Endothelial cell of umbilical vein (primary cell): Measurements from ENCODE around the gene CCNE1.
"Not testable (repeated sequence)": the region's sequence is repeated elsewhere in the genome, so short reads cannot be mapped to it uniquely, and the experiment has no call there.

Experiments used
- CTCF ChIP-seq, 2 donors: IDR thresholded peaks; 1 replicate in 1 of 2; 2 replicates in 1 of 2; pipeline ENCODE4 v1.5.1; 2011; ENCODE audit warnings: low read length in 2 of 2, mild to moderate bottlenecking in 2 of 2, moderate library complexity in 2 of 2, control low read depth in 1 of 2, inconsistent platforms in 1 of 2, low read depth in 1 of 2; ENCODE audit not compliant: insufficient read depth in 1 of 2; ENCODE audit errors: extremely low read depth in 1 of 2
- EZH2 ChIP-seq: IDR thresholded peaks from 2 replicates; pipeline ENCODE4 v1.6.1; 2012; ENCODE audit warnings: borderline replicate concordance, low read depth, mild to moderate bottlenecking, moderate library complexity, low read length, inconsistent platforms; ENCODE audit not compliant: severe bottlenecking

GRCh38 chr19:29825263-29825662 lies 13.5 kb downstream of the CCNE1 start:
- TF ChIP-seq CTCF (IDR thresholded peaks at IDR 0.05; ENCODE audit: extremely low read depth in 1 of 2, insufficient read depth in 1 of 2, low read depth in 1 of 2, low read length in 2 of 2); EZH2: not testable (repeated sequence)
